H9 (cell line): Measurements from ENCODE around the gene SPTLC3. TPM values are rescaled to one million over a fixed set of nuclear protein-coding genes. Genes with fewer than 3 reads are reported as not detected.

Source experiments
- DNase-seq: peaks from one replicate; pipeline ENCODE4 v3.0.0-alpha.2; 2017
- H2AFZ ChIP-seq: one replicate; pipeline ENCODE4 v1.6.1; 2013; ENCODE audit warnings: mild to moderate bottlenecking, low read length, control low read depth, moderate library complexity
- H2AK5ac ChIP-seq: 2 replicates; pipeline ENCODE4 v1.6.1; 2013; ENCODE audit warnings: low read length, control low read depth, mixed read lengths; ENCODE audit not compliant: insufficient read length
- H2BK120ac ChIP-seq: one replicate; pipeline ENCODE4 v1.6.1; 2013; ENCODE audit warnings: low read depth, mild to moderate bottlenecking, low read length, control low read depth, inconsistent platforms; ENCODE audit not compliant: poor library complexity, severe bottlenecking
- H2BK12ac ChIP-seq: 2 replicates; pipeline ENCODE4 v1.6.1; 2013; ENCODE audit warnings: low read length, control low read depth, mixed read lengths, low read depth; ENCODE audit not compliant: insufficient read length
- H2BK15ac ChIP-seq: 2 replicates; pipeline ENCODE4 v1.6.1; 2013; ENCODE audit warnings: low read depth, low read length, control low read depth
- H2BK20ac ChIP-seq: one replicate; pipeline ENCODE4 v1.6.1; 2013; ENCODE audit warnings: low read depth, mild to moderate bottlenecking, low read length, control low read depth, inconsistent platforms; ENCODE audit not compliant: poor library complexity, severe bottlenecking
- H2BK5ac ChIP-seq: 2 replicates; pipeline ENCODE4 v1.6.1; 2013; ENCODE audit warnings: low read length, control low read depth, mixed read lengths; ENCODE audit not compliant: insufficient read length
- H3K14ac ChIP-seq: 2 replicates; pipeline ENCODE4 v1.6.1; 2013; ENCODE audit warnings: low read length, control low read depth; ENCODE audit not compliant: insufficient read depth
- H3K18ac ChIP-seq: 2 replicates; pipeline ENCODE4 v1.6.1; 2013; ENCODE audit warnings: low read depth, mild to moderate bottlenecking, mixed read lengths, low read length, control low read depth; ENCODE audit not compliant: insufficient read length
- H3K23ac ChIP-seq: 2 replicates; pipeline ENCODE4 v1.6.1; 2013; ENCODE audit warnings: low read length, control low read depth, mixed read lengths, low read depth; ENCODE audit not compliant: insufficient read length
- H3K23me2 ChIP-seq: 2 replicates; pipeline ENCODE4 v1.6.1; 2013; ENCODE audit warnings: low read depth, mild to moderate bottlenecking, mixed read lengths, low read length, control low read depth; ENCODE audit not compliant: insufficient read length, poor library complexity, severe bottlenecking
- H3K27ac ChIP-seq: 2 replicates; pipeline ENCODE4 v1.5.1; 2013; ENCODE audit warnings: low read length, control low read depth, mixed read lengths, low read depth; ENCODE audit not compliant: insufficient read length
- H3K27me3 ChIP-seq: 2 replicates; pipeline ENCODE4 v1.6.1; 2013; ENCODE audit warnings: low read length, control low read depth, inconsistent platforms; ENCODE audit not compliant: insufficient read depth
- H3K4ac ChIP-seq: 2 replicates; pipeline ENCODE4 v1.6.1; 2013; ENCODE audit warnings: low read depth, mild to moderate bottlenecking, control low read depth, inconsistent platforms, low read length, moderate library complexity
- H3K4me1 ChIP-seq: 2 replicates; pipeline ENCODE4 v1.6.1; 2013; ENCODE audit warnings: low read length, control low read depth, inconsistent platforms; ENCODE audit not compliant: insufficient read depth
- H3K4me2 ChIP-seq: 2 replicates; pipeline ENCODE4 v1.6.1; 2013; ENCODE audit warnings: low read length, control low read depth, mixed read lengths; ENCODE audit not compliant: insufficient read length, insufficient read depth
- H3K56ac ChIP-seq: 2 replicates; pipeline ENCODE4 v1.6.1; 2013; ENCODE audit warnings: low read depth, mild to moderate bottlenecking, mixed read lengths, low read length, control low read depth; ENCODE audit not compliant: insufficient read length
- H3K79me1 ChIP-seq: 2 replicates; pipeline ENCODE4 v1.6.1; 2013; ENCODE audit warnings: low read depth, mild to moderate bottlenecking, moderate library complexity, low read length, control low read depth, inconsistent platforms; ENCODE audit not compliant: insufficient read depth, poor library complexity, severe bottlenecking
- H3K79me2 ChIP-seq: 2 replicates; pipeline ENCODE4 v1.6.1; 2013; ENCODE audit warnings: low read length, control low read depth, inconsistent platforms; ENCODE audit not compliant: insufficient read depth
- H3K9ac ChIP-seq: 2 replicates; pipeline ENCODE4 v1.6.1; 2013; ENCODE audit warnings: low read length, control low read depth, mixed read lengths; ENCODE audit not compliant: insufficient read length; ENCODE audit errors: extremely low read depth
- H3K9me3 ChIP-seq: one replicate; pipeline ENCODE4 v1.6.1; 2013; ENCODE audit warnings: low read depth, low read length, inconsistent platforms; ENCODE audit not compliant: control insufficient read depth
- H3T11ph ChIP-seq: one replicate; pipeline ENCODE4 v1.6.1; 2013; ENCODE audit warnings: mild to moderate bottlenecking, low read length, control low read depth, inconsistent platforms
- H4K20me1 ChIP-seq: one replicate; pipeline ENCODE4 v1.6.1; 2013; ENCODE audit not compliant: control insufficient read depth, insufficient read length, insufficient read depth
- H4K5ac ChIP-seq: 2 replicates; pipeline ENCODE4 v1.6.1; 2013; ENCODE audit warnings: low read depth, mild to moderate bottlenecking, mixed read lengths, low read length, control low read depth; ENCODE audit not compliant: insufficient read length
- H4K8ac ChIP-seq: replicated peaks from 2 replicates; pipeline ENCODE4 v1.6.1; 2013; ENCODE audit warnings: low read length, control low read depth, mixed read lengths, low read depth; ENCODE audit not compliant: insufficient read length
- H4K91ac ChIP-seq: 2 replicates; pipeline ENCODE4 v1.6.1; 2013; ENCODE audit warnings: low read depth, mild to moderate bottlenecking, moderate library complexity, mixed read lengths, low read length, control low read depth; ENCODE audit not compliant: insufficient read length
- H3K27ac Mint-ChIP-seq, 3 experiments: 2 replicates in 2 of 3; 3 replicates in 1 of 3; pipeline ENCODE4 v1.8.0; 2020 to 2021; ENCODE audit warnings: mixed read lengths in 3 of 3, mild to moderate bottlenecking in 1 of 3, moderate library complexity in 1 of 3
- H3K27me3 Mint-ChIP-seq: 2 replicates; pipeline ENCODE4 v1.8.0; 2021; ENCODE audit warnings: low read depth, mild to moderate bottlenecking, moderate library complexity, mixed read lengths
- H3K36me3 Mint-ChIP-seq, 3 experiments: 2 replicates in 2 of 3; 3 replicates in 1 of 3; pipeline ENCODE4 v1.8.0; 2020 to 2021; ENCODE audit warnings: low read depth in 3 of 3, mixed read lengths in 3 of 3; ENCODE audit not compliant: insufficient read depth in 1 of 3
- H3K4me1 Mint-ChIP-seq, 2 experiments: 2 replicates each; pipeline ENCODE4 v1.8.0; 2020; ENCODE audit warnings: mixed read lengths in 2 of 2
- H3K4me3 Mint-ChIP-seq, 2 experiments: 2 replicates in 1 of 2; 3 replicates in 1 of 2; pipeline ENCODE4 v1.8.0; 2020 to 2021; ENCODE audit warnings: mild to moderate bottlenecking in 2 of 2, mixed read lengths in 2 of 2, moderate library complexity in 1 of 2
- H3K9me3 Mint-ChIP-seq, 2 experiments: 2 replicates in 1 of 2; 3 replicates in 1 of 2; pipeline ENCODE4 v1.8.0; 2020; ENCODE audit warnings: mild to moderate bottlenecking in 2 of 2, mixed read lengths in 2 of 2, moderate library complexity in 1 of 2
- WGBS: extraction: QIAGEN DNeasy Blood & Tissue Kit; methylation state at CpG from one replicate; pipeline ENCODE4 v1.1.7; 2013; ENCODE audit warnings: missing lambda C conversion rate, low lambda C conversion rate, mixed read lengths; ENCODE audit not compliant: insufficient read length; ENCODE audit errors: extremely low coverage; 5-methylcytosine and 5-hydroxymethylcytosine counted together
- total RNA-seq: library from RNA; stranded (reverse); gene quantifications from 2 replicates; pipeline ENCODE4 v1.2.1, GENCODE V29; 2021
- TF ChIP-seq, protein P1 (sequence below): fragments of 200-600 bp; sonication (generic); conservative IDR thresholded peaks from 3 replicates; pipeline ENCODE4 v1.8.0; 2021; ENCODE audit warnings: antibody characterized with exemption, mild to moderate bottlenecking

The SPTLC3 gene
- total RNA-seq, 1 experiment from 2014 or later = 0.68 TPM

DNA sequence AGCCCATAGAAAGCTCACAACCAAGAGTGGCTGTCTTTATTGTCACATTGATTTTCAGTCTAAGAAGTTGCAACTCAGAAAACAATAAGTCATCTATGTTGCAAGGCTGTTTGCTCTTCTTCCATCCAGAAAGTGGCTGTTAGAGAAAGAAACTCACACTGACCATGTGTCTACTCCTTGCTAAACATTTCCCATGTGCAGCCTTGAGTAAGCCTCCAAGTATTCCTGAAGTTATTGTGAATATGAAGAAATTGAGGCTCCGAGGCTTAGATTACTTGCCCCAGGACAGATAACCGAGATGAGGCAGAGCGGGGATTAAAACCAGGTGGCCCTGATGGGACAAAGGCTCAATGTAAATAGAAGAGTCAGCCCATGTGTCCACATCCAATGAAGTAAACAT lies 105.0 kb downstream of the SPTLC3 start:
- no peak overlapping the region for H2BK15ac ChIP-seq
- WGBS = no CpG with 5 or more reads among the region's 3 CpGs
- H3K79me2 ChIP-seq = no peaks in the 10 kb centered on the region
- no peak overlapping the region for H2BK120ac ChIP-seq
- H3K27me3 ChIP-seq = no peaks in the 10 kb centered on the region
- no peak overlapping the region for H3K27ac ChIP-seq
- no peak overlapping the region for H3K4me2 ChIP-seq
- no peaks in the 10 kb centered on the region for H3K23me2 ChIP-seq
- no peak overlapping the region for H3K4ac ChIP-seq
- no peaks in the 10 kb centered on the region for H3K4me1 ChIP-seq
- no peak overlapping the region for H4K91ac ChIP-seq
- no peak overlapping the region for H2BK5ac ChIP-seq
- no peak for DNase-seq
- no peaks in the 10 kb centered on the region for H3K36me3 Mint-ChIP-seq
- H3K14ac ChIP-seq = no peak overlapping the region
- no peaks in the 10 kb centered on the region for H3K9me3 Mint-ChIP-seq
- H3K18ac ChIP-seq = no peak overlapping the region
- no peak overlapping the region for H3T11ph ChIP-seq
- no peak overlapping the region for H3K27ac Mint-ChIP-seq
- no peak overlapping the region for H2AK5ac ChIP-seq
- TF ChIP-seq, protein P1, sequence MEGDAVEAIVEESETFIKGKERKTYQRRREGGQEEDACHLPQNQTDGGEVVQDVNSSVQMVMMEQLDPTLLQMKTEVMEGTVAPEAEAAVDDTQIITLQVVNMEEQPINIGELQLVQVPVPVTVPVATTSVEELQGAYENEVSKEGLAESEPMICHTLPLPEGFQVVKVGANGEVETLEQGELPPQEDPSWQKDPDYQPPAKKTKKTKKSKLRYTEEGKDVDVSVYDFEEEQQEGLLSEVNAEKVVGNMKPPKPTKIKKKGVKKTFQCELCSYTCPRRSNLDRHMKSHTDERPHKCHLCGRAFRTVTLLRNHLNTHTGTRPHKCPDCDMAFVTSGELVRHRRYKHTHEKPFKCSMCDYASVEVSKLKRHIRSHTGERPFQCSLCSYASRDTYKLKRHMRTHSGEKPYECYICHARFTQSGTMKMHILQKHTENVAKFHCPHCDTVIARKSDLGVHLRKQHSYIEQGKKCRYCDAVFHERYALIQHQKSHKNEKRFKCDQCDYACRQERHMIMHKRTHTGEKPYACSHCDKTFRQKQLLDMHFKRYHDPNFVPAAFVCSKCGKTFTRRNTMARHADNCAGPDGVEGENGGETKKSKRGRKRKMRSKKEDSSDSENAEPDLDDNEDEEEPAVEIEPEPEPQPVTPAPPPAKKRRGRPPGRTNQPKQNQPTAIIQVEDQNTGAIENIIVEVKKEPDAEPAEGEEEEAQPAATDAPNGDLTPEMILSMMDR = no peak
- H2BK12ac ChIP-seq = no peak overlapping the region
- no peaks in the 10 kb centered on the region for H3K4me1 Mint-ChIP-seq
- H4K5ac ChIP-seq = no peak overlapping the region
- no peak overlapping the region for H4K8ac ChIP-seq
- H2AFZ ChIP-seq = no peak overlapping the region
- no peak overlapping the region for H3K9ac ChIP-seq
- no peaks in the 10 kb centered on the region for H3K9me3 ChIP-seq
- H3K4me3 Mint-ChIP-seq = no peak overlapping the region
- no peaks in the 10 kb centered on the region for H4K20me1 ChIP-seq
- no peaks in the 10 kb centered on the region for H3K27me3 Mint-ChIP-seq
- H3K23ac ChIP-seq = no peak overlapping the region
- no peak overlapping the region for H3K56ac ChIP-seq
- no peaks in the 10 kb centered on the region for H3K79me1 ChIP-seq
- no peak overlapping the region for H2BK20ac ChIP-seq
